ENCODE measurements around the gene MCM9. TPM values are rescaled to one million over a fixed set of nuclear protein-coding genes. Genes with fewer than 3 reads are reported as not detected.

MCM9 gene
- polyA plus RNA-seq, 1 donor, result 29.4 TPM

GRCh38 chr6:118864341-118865099 lies 70.4 kb downstream of the MCM9 start:
- no peak for DNase-seq

- DNase-seq, result no peak
Measured at GRCh38 chr6:118862443-118862842, 72.5 kb downstream of the MCM9 start.

- DNase-seq, result no peak
Measured at GRCh38 chr6:118860880-118861279, 74.1 kb downstream of the MCM9 start.

GRCh38 chr6:118860363-118860762 lies 74.6 kb downstream of the MCM9 start:
- no peak for DNase-seq

- DNase-seq, result no peak
Measured at GRCh38 chr6:118859517-118860064, 75.4 kb downstream of the MCM9 start.

- no peak for DNase-seq
Measured at GRCh38 chr6:118856301-118856700, 78.7 kb downstream of the MCM9 start.

GRCh38 chr6:118853408-118853807 lies 81.6 kb downstream of the MCM9 start:
- DNase-seq, result no peak

- no peak for DNase-seq
Measured at GRCh38 chr6:118844915-118845314, 90.0 kb downstream of the MCM9 start.

- DNase-seq, result no peak
Measured at GRCh38 chr6:118843685-118844390, 91.1 kb downstream of the MCM9 start.

- no peak for DNase-seq
Measured at GRCh38 chr6:118830691-118831090, 104.3 kb downstream of the MCM9 start.

- no peak for DNase-seq
Measured at GRCh38 chr6:118829817-118830478, 105.0 kb downstream of the MCM9 start.

GRCh38 chr6:118826096-118826495 lies 108.9 kb downstream of the MCM9 start:
- no peak for DNase-seq

GRCh38 chr6:118825661-118826060 lies 109.3 kb downstream of the MCM9 start:
- no peak for DNase-seq

- DNase-seq, result no peak
Measured at GRCh38 chr6:118815495-118815894, 119.5 kb downstream of the MCM9 start.

- DNase-seq, result no peak
Measured at GRCh38 chr6:118813775-118814174, 121.2 kb downstream of the MCM9 start.

- no peak for DNase-seq
Measured at GRCh38 chr6:118812970-118813369, 122.0 kb downstream of the MCM9 start.

- no peak for DNase-seq
Measured at GRCh38 chr6:118810420-118811027, 124.4 kb downstream of the MCM9 start.

GRCh38 chr6:118808793-118809638 lies 125.9 kb downstream of the MCM9 start:
- DNase-seq, result no peak

GRCh38 chr6:118804091-118804490 lies 130.9 kb downstream of the MCM9 start:
- DNase-seq, result no peak

GRCh38 chr6:118801257-118801656 lies 133.7 kb downstream of the MCM9 start:
- DNase-seq, result no peak

- DNase-seq, result peak; percentile 86
Measured at GRCh38 chr6:118800394-118801071, 134.4 kb downstream of the MCM9 start.

Measured in left kidney (tissue), 2 donors.